Activated CD4-positive, alpha-beta T cell treated with anti-CD3 and anti-CD28 coated beads, Interleukin-2, amount 50 U/mL, for 48 hours (primary cell): ENCODE data around the gene WNT4.

Experiments used
- DNase-seq, 2 experiments: peaks; one replicate each; pipeline ENCODE4 v3.0.0-alpha.2; 2020

Gene WNT4

GRCh38 chr1:22143065-22144033 lies at the start of gene WNT4:
Gene WNT4, minus strand, starts transcription at chr1:22143097. Its CDS starts 175 bp downstream, at chr1:22142922.
- DNase-seq = peak; percentile 18 to 24

GRCh38 chr1:22190731-22191130 lies 47.8 kb upstream of the WNT4 start:
- no peak for DNase-seq

GRCh38 chr1:22190251-22190650 lies 47.4 kb upstream of the WNT4 start:
- DNase-seq = no peak

GRCh38 chr1:22189619-22190018 lies 46.7 kb upstream of the WNT4 start:
- DNase-seq = no peak

- DNase-seq = no peak
Measured at GRCh38 chr1:22188914-22189313, 46.0 kb upstream of the WNT4 start.

- no peak for DNase-seq
Measured at GRCh38 chr1:22188436-22188835, 45.5 kb upstream of the WNT4 start.

GRCh38 chr1:22186311-22186710 lies 43.4 kb upstream of the WNT4 start:
- DNase-seq = no peak

GRCh38 chr1:22184892-22185612 lies 42.2 kb upstream of the WNT4 start:
- DNase-seq = no peak

- no peak for DNase-seq
Measured at GRCh38 chr1:22184454-22184853, 41.6 kb upstream of the WNT4 start.

GRCh38 chr1:22182715-22183114 lies 39.8 kb upstream of the WNT4 start:
- DNase-seq = no peak

GRCh38 chr1:22179197-22179803 lies 36.4 kb upstream of the WNT4 start:
- DNase-seq = no peak

GRCh38 chr1:22177354-22178003 lies 34.6 kb upstream of the WNT4 start:
- DNase-seq = peak; percentile 24 to 30

GRCh38 chr1:22176258-22176657 lies 33.4 kb upstream of the WNT4 start:
- peak; percentile 15 to 36 for DNase-seq

- DNase-seq = no peak
Measured at GRCh38 chr1:22174446-22175220, 31.7 kb upstream of the WNT4 start.

- DNase-seq = no peak
Measured at GRCh38 chr1:22171951-22172715, 29.2 kb upstream of the WNT4 start.

- no peak for DNase-seq
Measured at GRCh38 chr1:22169816-22170215, 26.9 kb upstream of the WNT4 start.

GRCh38 chr1:22168412-22168973 lies 25.6 kb upstream of the WNT4 start:
- DNase-seq = no peak

- no peak for DNase-seq
Measured at GRCh38 chr1:22166439-22166838, 23.5 kb upstream of the WNT4 start.

- DNase-seq = no peak
Measured at GRCh38 chr1:22164841-22165808, 22.2 kb upstream of the WNT4 start.

- no peak for DNase-seq
Measured at GRCh38 chr1:22163564-22163963, 20.7 kb upstream of the WNT4 start.
